ENCODE measurements around the gene KLHDC8B.

The KLHDC8B gene

GRCh38 chr3:49171119-49171774, at the start of gene KLHDC8B:
KLHDC8B (plus strand) TSS chr3:49171598; CDS start chr3:49172770, 1,172 bp downstream.
- peak; percentile 82 for DNase-seq

GRCh38 chr3:49122022-49122421, 49.4 kb upstream of the KLHDC8B start:
- DNase-seq: no peak

- DNase-seq: no peak
These were observed 48.9 kb upstream of the KLHDC8B start for GRCh38 chr3:49122451-49122850.

- DNase-seq: no peak
These were observed 48.4 kb upstream of the KLHDC8B start for GRCh38 chr3:49122886-49123545.

GRCh38 chr3:49123687-49124086, 47.7 kb upstream of the KLHDC8B start:
- DNase-seq: no peak

- no peak for DNase-seq
These were observed 47.2 kb upstream of the KLHDC8B start for GRCh38 chr3:49124203-49124602.

GRCh38 chr3:49124991-49125670, 46.3 kb upstream of the KLHDC8B start:
- DNase-seq: no peak

- DNase-seq: no peak
These were observed 40.4 kb upstream of the KLHDC8B start for GRCh38 chr3:49131040-49131439.

GRCh38 chr3:49131576-49131975, 39.8 kb upstream of the KLHDC8B start:
- DNase-seq: no peak

- DNase-seq: no peak
These were observed 39.3 kb upstream of the KLHDC8B start for GRCh38 chr3:49132073-49132436.

- DNase-seq: no peak
These were observed 38.8 kb upstream of the KLHDC8B start, which contains the start of gene LAMB2 for GRCh38 chr3:49132437-49133225. LAMB2 (minus strand) TSS chr3:49133050; CDS start chr3:49132867, 183 bp downstream.

GRCh38 chr3:49133226-49133951, 38.0 kb upstream of the KLHDC8B start:
- no peak for DNase-seq

- DNase-seq: no peak
These were observed 36.7 kb upstream of the KLHDC8B start for GRCh38 chr3:49134471-49135265.

- no peak for DNase-seq
These were observed 35.9 kb upstream of the KLHDC8B start for GRCh38 chr3:49135499-49135898.

GRCh38 chr3:49140080-49140479, 31.3 kb upstream of the KLHDC8B start:
- no peak for DNase-seq

- no peak for DNase-seq
These were observed 23.2 kb upstream of the KLHDC8B start for GRCh38 chr3:49148159-49148558.

- no peak for DNase-seq
These were observed 19.8 kb upstream of the KLHDC8B start for GRCh38 chr3:49151610-49152009.

- DNase-seq: no peak
These were observed 18.0 kb upstream of the KLHDC8B start for GRCh38 chr3:49153349-49153912.

- no peak for DNase-seq
These were observed 14.1 kb upstream of the KLHDC8B start for GRCh38 chr3:49157289-49157688.

- peak; percentile 67 for DNase-seq
These were observed 13.2 kb upstream of the KLHDC8B start for GRCh38 chr3:49158103-49158709.

- no peak for DNase-seq
These were observed 12.6 kb upstream of the KLHDC8B start for GRCh38 chr3:49158792-49159191.
